Breast epithelium (tissue), 3 donors: ENCODE measurements around the gene FGGY.

Source experiments
- CTCF ChIP-seq, 3 donors: fragments of 450-650 bp; IDR thresholded peaks; one replicate each; pipeline ENCODE4 v1.5.1; 2016 to 2017; ENCODE audit warnings: antibody characterized with exemption in 3 of 3, mild to moderate bottlenecking in 3 of 3, moderate library complexity in 3 of 3
- POLR2AphosphoS5 ChIP-seq, 3 donors: sonication (generic); formaldehyde crosslinking; IDR thresholded peaks; one replicate each; pipeline ENCODE4 v1.6.1; 2017; ENCODE audit warnings: antibody characterized with exemption in 3 of 3

DNA sequence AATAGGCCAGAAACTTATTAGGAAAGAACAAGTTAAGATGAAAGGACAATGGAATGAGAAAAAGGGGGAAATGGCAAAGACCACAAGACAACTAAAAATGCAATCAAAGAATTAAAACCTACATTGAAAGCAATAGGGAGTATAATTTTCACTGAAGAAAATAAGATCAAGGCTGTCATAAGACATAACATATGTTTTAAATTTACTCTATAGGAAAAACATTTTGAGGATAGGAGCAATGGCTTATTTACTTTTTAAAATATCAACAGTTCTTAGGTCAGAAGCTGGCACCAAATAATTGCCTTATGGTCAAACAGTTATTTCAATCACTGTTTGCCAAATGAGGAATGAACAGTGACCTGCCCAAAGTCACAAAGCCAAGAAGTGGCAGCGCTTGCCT lies 346.6 kb downstream of the FGGY start:
- no peak for TF ChIP-seq CTCF (IDR thresholded peaks at IDR 0.05)
- no peak for TF ChIP-seq POLR2AphosphoS5 (IDR thresholded peaks at IDR 0.05)
